Measurements from ENCODE around the gene HOXB2.
"Not testable (repeated sequence)": the region's sequence is repeated elsewhere in the genome, so short reads cannot be mapped to it uniquely, and the experiment has no call there.

Gene HOXB2

DNA sequence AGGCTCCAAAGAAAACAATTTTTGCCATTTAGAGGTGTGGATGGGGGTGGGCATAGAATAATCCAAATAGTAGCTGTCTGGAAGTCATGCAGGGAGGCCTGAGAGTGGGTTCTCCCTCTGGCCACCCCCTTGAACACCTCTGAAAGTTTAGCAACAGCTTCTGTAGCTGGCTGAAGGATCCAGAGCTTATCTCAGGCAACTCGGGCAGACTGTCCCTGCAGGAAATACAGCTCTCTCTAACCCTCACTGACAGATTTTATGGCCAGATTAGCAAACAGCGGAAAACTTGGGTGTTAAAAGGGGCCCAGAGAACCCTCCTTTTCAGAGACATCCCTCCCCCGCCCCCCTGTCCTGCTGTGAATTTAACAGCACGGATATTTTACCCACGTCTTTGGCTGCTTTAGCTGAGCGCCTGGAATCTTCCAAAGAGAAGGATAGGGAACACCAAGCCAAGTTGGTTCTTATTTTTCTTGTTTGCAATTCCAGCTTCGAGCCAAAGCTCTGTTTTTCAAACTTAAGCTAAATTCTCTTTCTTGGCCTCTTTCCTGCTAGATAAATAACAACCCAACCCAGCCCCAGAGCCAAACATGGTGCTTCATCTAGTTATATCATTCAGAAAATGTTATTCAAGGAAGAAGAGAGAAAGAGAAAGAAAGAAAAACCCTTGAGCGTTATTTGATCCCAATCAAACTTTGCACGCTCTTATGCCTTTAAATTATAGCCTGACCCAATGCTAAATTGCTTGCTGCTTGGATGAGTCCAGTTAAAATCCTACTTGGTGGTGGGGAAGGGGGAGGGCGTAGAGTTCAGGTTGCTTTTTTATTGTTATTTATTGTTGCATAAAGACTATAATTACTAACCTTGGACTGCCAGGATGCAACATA lies 2.3 kb upstream of the HOXB2 start:
- H3K27ac ChIP-seq, result peak overlapping the region in 18 of 21 experiments; percentile 7 to 98 (median 52)

DNA sequence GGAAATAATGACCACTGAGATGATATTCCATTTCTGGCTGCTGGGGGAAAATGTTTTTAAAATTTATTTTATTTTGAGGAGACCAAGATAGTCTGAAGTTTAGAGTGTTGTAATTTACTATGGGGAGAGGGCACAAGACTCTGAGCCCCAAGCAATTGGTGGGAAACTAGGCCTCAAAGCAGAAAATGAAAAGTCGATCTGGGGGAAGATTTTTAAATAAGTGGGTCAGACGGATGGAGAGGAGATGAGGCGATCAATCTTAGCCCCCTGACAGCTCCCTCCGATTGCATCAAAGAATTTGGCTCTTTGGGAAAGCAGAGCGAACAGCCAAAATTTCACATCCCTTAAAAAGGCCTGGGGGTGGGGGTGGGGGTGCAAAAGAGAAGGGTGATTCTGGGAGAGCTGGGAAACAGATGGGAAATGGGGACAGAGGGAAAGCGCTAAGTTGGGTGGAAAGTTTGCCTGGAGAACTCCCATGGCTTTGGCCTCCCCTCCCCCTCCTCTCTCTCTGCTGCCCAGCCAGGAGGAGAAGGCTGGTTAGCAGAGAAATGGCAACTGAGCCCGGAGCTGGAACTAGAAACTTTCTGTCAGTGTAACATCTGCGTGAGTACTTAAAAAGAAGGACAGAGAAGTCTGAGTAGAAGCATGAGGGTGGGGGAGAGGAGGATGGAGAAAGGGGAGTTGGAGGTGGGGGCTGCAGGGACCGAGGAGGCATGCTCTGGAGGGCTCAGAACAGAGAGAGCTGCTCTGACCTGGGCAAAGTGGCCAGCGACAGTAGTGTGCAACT lies 1.4 kb upstream of the HOXB2 start:
- Histone ChIP-seq H3K27ac (peak overlapping the region in 18 of 21 experiments; percentile 7 to 98 (median 56)), H3K4me3 (no peak overlapping the region)

More for the DNA sequence above, 2.3 kb upstream of the HOXB2 start:
- peak overlapping the region in 1 of 7 experiments; percentile 1 for H3K4me3 ChIP-seq

DNA sequence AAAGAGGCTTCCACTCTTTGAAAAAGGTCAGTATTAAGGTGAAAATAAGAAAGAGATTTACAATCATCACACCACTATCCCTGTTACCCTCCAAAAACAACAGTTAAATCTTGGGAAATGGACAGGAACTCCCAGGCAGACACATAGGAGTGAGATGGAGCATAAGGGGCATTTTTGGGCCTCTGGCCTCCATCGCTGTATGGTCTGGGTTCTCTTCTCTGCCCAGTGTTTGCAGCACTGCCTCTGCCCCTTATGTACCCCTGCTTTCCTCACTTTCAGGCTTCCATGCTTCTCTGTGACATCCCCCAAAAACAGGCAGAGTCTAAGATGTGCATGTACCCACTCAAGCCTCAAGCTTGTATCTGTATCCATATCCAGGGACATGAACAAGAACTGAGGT lies 630 bp upstream of the HOXB2 start:
- peak overlapping the region in 15 of 21 experiments; percentile 9 to 98 (median 88) for H3K27ac ChIP-seq
- H3K4me3 ChIP-seq, result no peak overlapping the region

DNA sequence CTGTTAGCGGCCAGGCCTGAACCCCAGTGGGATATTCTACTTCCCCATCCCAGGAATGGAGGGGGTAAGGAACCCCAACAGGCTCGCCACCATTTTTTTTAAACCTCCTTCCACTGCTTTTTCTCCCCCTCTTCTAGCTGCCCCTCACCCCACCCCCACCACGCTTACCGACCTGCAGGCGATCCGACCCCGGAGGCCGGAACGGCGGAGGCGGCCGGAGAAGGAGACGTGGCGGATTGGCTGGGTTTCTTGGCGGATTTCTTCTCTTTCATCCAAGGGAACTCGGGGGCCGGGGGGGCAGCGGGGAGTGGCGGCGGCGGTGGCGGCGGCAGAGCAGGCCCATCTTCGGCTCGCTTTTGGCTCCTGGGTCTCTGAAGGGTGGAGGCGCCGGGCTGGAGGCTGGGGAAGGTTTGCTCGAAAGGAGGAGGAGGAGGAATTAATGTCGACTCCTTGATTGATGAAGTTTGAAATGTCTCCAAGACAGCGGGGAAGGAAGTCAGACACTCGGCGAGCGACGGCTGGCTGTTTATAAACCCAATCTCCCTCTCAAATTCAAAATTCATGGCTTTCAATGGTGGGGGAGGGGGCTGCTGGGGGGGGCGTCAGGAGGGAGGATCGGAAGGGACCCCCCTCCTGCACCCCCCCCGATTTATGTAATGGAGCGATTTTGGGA lies 424 bp downstream of the HOXB2 start:
- Histone ChIP-seq H3K4me3 (peak overlapping the region; percentile 42 to 72 (median 51)), H3K27ac (peak overlapping the region; percentile 64 to 98 (median 87))

DNA sequence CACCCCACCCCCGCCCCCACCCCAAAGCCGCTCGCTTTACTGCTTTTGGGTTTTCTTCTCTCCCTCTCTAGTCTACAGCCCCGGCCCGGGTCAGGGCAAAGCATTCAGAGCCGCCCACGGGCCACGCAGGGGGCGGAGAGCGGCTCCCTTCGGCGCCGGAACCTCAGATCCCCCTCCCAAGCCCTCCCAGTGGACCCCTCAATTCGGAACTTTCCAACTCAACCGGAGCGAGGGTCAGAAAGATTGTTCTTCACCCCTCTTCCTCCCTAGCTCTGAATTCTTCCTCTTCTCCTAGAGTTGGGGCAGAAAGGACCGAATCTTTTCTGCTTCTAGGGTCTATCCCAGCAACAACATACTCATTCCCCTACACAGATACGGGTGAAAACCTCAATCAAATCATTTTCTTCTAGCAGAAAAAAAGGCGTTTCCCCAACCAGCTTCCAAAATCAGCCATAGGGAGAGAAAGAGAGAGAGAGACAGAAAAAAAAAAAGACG lies 1.0 kb downstream of the HOXB2 start:
- Histone ChIP-seq H3K27ac (peak overlapping the region; percentile 68 to 98 (median 87)), H3K4me3 (peak overlapping the region; percentile 42 to 72 (median 51))

GRCh38 chr17:48543107-48543853 lies 1.6 kb downstream of the HOXB2 start:
- Histone ChIP-seq H3K27ac (peak overlapping the region; percentile 68 to 98 (median 87)), H3K4me3 (peak overlapping the region; percentile 42 to 72 (median 51))

- H3K4me3 ChIP-seq, result peak overlapping the region; percentile 42 to 72 (median 51)
- H3K27ac ChIP-seq, result peak overlapping the region; percentile 68 to 98 (median 87)
These were observed 2.2 kb downstream of the HOXB2 start for GRCh38 chr17:48542698-48543106.

GRCh38 chr17:48542114-48542656 lies 2.7 kb downstream of the HOXB2 start:
- Histone ChIP-seq H3K27ac (peak overlapping the region; percentile 65 to 98 (median 87)), H3K4me3 (peak overlapping the region; percentile 42 to 72 (median 51))

DNA sequence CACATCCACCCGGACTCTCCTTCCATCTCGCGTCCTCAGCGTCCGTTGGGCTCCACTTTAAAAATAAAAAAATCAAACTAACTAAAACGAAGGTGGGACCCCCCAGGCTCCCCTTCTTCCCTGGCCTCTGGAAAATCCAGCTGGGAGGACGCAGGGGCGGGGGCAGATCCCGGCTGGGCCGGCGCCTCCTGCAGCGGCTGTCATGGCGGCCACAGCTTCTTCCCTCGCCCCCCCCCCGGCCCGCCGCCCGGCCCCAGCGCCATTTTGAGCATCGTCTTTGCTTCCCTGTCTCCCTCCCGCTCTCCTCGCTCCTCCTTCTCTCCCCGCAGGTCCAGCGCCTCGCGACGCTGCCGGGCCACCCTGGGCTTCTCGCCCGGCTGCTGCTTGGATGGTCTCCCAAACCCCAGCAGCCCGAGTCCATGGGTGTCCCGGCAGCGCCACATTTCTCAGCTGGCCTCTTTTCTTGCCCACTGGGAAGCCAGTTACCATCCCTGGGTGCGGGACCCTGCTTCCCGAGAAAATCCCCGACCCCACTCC lies 3.3 kb downstream of the HOXB2 start:
- Histone ChIP-seq H3K27ac (peak overlapping the region; percentile 65 to 98 (median 87)), H3K4me3 (peak overlapping the region; percentile 42 to 72 (median 51))

DNA sequence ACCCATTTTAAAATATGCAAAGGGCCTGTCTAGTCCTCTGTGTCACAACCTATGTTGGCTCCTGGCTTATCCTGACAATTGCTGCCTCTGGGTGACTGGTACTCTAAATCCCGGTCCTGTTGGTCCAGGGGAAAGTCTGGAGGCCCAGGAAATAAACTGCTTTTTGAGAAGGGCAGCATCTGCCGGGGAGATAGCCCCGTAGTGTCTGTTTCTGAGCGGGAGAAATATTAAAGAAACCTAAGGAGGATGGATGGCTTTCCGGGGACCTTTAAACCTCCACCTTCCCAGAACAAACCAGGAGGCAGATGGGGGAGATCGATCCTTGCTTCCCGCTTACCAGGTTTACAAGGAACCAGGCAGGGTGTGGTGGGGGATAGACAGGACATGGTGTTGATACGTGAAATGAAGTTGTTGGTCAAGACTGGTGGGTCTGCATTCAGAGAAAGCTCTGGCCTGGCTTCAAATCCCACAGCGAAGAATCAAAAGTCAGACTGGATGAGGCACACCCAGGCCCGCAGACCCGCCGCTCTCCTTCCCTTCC lies 3.8 kb downstream of the HOXB2 start:
- peak overlapping the region; percentile 42 to 72 (median 51) for H3K4me3 ChIP-seq
- H3K27ac ChIP-seq, result peak overlapping the region; percentile 65 to 98 (median 87)

DNA sequence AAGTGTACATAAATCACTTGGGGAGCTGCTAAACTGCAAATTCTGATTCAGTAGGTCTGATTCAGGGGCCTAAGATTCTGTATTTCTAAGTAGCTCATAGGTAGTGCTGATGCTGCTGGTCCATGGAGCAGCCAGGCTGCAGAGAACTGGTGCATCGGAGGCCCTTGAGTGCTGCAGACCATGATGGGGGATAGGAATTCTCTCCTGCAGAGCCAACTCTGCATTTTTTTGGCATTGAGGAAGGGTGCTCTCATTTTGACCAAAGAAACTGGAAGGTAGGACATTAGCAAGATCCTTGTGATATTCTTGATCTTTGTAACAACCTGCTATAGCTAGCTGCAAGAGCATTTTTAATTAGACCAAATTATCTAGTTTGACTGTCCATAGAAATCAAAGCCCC lies 4.7 kb downstream of the HOXB2 start:
- peak overlapping the region in 1 of 21 experiments; percentile 31 for H3K27ac ChIP-seq
- no peak overlapping the region for H3K4me3 ChIP-seq

GRCh38 chr17:48539177-48539576 lies 5.7 kb downstream of the HOXB2 start:
- no peak overlapping the region for H3K4me3 ChIP-seq
- peak overlapping the region in 1 of 21 experiments; percentile 40 for H3K27ac ChIP-seq

GRCh38 chr17:48537316-48537715 lies 7.6 kb downstream of the HOXB2 start:
- no peak overlapping the region for H3K4me3 ChIP-seq
- H3K27ac ChIP-seq, result peak overlapping the region in 1 of 21 experiments; percentile 6

DNA sequence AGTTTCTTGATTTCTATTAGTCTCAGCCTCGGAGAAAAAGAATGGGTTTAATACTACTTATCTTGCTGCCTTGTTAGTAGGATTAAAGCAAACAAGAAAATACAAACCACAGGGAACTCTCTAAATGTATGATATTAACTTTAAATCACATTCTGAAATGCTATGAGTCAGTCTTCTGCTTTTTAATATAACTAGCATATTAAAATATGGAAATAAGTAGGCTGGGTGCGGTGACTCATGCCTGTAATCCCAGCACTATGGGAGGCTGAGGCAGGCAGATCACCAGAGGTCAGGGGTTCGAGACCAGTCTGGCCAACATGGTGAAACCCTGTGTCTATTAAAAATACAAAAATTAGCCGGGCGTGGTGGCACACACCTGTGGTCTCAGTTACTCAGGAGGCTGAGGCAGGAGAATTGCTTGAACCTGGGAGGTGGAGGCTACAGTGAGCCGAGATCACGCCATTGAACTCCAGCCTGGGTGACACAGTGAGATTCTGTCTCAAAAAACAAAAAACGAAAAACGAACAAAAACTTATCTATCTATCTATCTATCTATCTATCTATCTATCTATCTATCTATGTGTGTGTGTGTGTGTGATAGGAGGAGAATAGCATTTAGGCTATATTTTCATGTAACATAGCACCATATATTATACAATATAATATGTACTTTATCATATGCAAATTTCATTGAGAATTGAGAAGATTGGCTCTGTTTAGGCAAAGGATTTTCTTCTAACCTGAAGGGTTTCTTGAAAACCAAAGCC lies 8.9 kb downstream of the HOXB2 start:
- H3K4me3 ChIP-seq, H3K27ac ChIP-seq: not testable (repeated sequence)

DNA sequence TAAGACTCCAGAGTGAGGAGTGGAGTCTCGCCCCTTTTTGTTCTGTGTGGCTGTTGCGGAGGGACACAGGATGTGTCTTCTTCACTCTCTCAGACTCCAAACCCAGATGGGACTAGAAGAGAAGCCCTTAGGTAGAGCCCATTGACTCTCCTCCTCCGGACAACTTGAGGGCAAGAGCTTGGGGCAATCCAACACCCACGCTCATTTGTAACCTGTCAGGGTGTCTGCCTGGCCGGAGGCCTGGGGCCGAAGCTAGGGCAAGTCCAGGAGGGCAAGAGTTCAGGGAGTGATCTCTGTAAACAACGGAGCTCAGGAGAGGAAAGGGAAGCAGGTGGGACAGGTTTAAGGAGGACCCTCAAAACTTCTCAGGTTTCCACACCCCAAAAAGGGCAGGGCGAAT lies 12.6 kb downstream of the HOXB2 start:
- no peak overlapping the region for H3K27ac ChIP-seq
- no peak overlapping the region for H3K4me3 ChIP-seq

DNA sequence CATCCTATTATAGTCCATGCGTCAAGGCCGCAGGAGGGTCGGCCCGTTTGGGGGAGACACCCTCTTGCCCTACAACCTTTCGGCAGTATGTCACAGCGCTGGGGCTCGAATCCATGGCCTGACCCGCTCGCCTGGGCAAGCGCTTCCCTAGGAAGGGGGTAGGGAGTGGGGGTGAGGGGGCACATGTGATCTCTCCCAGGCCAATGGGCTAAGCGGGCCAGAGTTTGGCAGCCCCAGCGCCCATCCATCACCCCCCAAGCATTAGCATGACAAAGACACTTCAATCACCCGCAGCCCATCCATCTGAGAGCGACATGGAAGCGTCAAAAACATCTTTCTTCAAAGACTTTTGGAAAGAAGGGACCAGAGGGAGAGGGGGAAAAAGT lies 14.0 kb downstream of the HOXB2 start, which contains the start of gene HOXB1:
Gene HOXB1, minus strand, starts transcription at position 125 of the 386 bp plus-strand sequence. Its CDS starts 107 bp downstream, at position 18.
- Histone ChIP-seq H3K27ac (peak within 1 kb of the TSS in 3 of 21 experiments; percentile 49 to 69 (median 68)), H3K4me3 (no peak within 1 kb of the TSS)

DNA sequence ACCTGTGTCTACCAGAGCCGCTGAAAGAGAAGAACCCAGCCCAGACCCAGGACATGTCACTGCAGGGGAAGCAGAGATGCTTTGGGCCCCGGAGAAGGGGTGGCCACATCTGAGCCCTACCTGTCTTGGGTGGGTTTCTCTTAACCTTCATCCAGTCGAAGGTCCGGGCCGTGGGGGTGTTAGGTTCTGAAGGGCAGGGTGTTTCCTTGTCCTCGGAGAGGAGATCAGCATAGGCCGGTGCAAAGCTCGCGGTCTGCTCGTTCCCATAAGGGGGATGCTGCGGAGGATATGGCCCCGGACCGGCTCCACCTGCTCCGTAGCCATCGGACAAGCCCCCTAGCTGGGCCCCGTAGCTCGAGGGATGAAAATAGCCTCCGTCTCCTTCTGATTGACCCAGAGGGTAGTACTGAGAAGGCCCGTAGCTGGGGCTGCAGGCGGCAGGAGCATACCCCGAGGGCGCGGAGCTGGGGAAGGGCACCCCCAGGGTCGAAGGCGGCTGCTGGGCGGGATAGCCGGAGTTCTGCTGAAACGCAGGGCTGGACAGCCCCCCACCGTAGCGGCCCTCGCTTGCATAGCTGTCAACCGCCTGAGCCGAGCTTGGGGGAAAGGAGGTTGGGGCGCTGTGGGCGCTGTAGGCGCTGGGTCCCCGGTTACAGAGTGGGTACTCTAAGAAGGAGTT lies 14.6 kb downstream of the HOXB2 start:
- no peak overlapping the region for H3K4me3 ChIP-seq
- H3K27ac ChIP-seq, result no peak overlapping the region

All from skin epidermis (tissue), 12 donors.